ENCODE results near the gene PPM1E. TPM values are rescaled to one million over a fixed set of nuclear protein-coding genes. Genes with fewer than 3 reads are reported as not detected.

The PPM1E gene
- total RNA-seq, 1 experiment from 2014 or later, result 7.1 TPM

DNA sequence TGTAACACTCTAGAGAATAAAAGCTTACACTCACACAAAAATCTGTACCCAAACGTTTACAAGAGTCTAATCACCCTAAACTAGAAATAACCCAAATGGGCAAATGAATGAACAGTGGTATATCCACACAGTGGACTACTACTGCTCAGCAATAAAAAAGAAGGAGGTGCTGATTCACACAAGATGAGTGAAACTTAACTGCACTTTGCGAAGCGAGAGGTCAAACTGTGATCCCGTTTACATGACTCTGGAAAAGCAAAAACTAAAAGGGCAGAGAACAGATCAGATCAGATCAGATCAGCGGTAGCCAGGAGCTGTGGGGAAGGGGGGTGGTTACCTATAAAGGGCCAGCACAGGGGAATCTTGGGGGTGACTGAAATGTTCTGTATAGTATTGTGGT is 237.7 kb downstream of the PPM1E start:
- Histone ChIP-seq H3K4ac (ENCODE audit: low read depth, low read length) (no peak overlapping the region), H3K4me2 (ENCODE audit: insufficient read depth, insufficient read length, low read length) (no peak overlapping the region)

More for the DNA sequence above, 237.7 kb downstream of the PPM1E start:
- peaks cover 3% of the 10 kb centered on the region; the same call in 1 of the 2 replicates for H3K4me1 ChIP-seq (ENCODE audit: insufficient read depth, low read length)
- H3K9me3 ChIP-seq (ENCODE audit: control insufficient read depth, low read depth, low read length), result no peaks in the 10 kb centered on the region
- H4K8ac ChIP-seq (replicated peaks; ENCODE audit: insufficient read length, low read depth, low read length), result no peak overlapping the region
- no peak overlapping the region for H2BK5ac ChIP-seq (ENCODE audit: insufficient read length, low read length)
- no peak overlapping the region for H3K14ac ChIP-seq (ENCODE audit: insufficient read depth, low read length)
- no peaks in the 10 kb centered on the region for H3K23me2 ChIP-seq (ENCODE audit: insufficient read length, low read depth, low read length, poor library complexity, severe bottlenecking)
- Mint-ChIP-seq H3K9me3 (peaks cover 0 to 4% of the 10 kb centered on the region in 2 experiments; a peak in 1 of 5 replicates), H3K27me3 (ENCODE audit: low read depth) (no peaks in the 10 kb centered on the region), H3K36me3 (ENCODE audit: insufficient read depth in 1 of 3, low read depth in 3 of 3) (peaks cover 8 to 13% (median 13%) of the 10 kb centered on the region in 3 experiments; a peak in 6 of 7 replicates), H3K27ac (peak overlapping the region; percentile 2 to 84 (median 43); a peak in 6 of 7 replicates), H3K4me1 (peaks cover 13 to 15% of the 10 kb centered on the region in 2 experiments), H3K4me3 (no peak overlapping the region)
- H2BK15ac ChIP-seq (ENCODE audit: low read depth, low read length), result no peak overlapping the region
- no peaks in the 10 kb centered on the region for H3K79me2 ChIP-seq (ENCODE audit: insufficient read depth, low read length)
- H3T11ph ChIP-seq (ENCODE audit: low read length), result no peak overlapping the region
- H2BK120ac ChIP-seq (ENCODE audit: low read depth, low read length, poor library complexity, severe bottlenecking), result no peak overlapping the region
- H3K27ac ChIP-seq (ENCODE audit: insufficient read length, low read depth, low read length), result no peak overlapping the region
- H2AFZ ChIP-seq (ENCODE audit: low read length), result no peak overlapping the region
- TF ChIP-seq, protein P1, sequence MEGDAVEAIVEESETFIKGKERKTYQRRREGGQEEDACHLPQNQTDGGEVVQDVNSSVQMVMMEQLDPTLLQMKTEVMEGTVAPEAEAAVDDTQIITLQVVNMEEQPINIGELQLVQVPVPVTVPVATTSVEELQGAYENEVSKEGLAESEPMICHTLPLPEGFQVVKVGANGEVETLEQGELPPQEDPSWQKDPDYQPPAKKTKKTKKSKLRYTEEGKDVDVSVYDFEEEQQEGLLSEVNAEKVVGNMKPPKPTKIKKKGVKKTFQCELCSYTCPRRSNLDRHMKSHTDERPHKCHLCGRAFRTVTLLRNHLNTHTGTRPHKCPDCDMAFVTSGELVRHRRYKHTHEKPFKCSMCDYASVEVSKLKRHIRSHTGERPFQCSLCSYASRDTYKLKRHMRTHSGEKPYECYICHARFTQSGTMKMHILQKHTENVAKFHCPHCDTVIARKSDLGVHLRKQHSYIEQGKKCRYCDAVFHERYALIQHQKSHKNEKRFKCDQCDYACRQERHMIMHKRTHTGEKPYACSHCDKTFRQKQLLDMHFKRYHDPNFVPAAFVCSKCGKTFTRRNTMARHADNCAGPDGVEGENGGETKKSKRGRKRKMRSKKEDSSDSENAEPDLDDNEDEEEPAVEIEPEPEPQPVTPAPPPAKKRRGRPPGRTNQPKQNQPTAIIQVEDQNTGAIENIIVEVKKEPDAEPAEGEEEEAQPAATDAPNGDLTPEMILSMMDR (conservative IDR thresholded peaks at IDR 0.05), result no peak
- H3K9ac ChIP-seq (ENCODE audit: extremely low read depth, insufficient read length, low read length), result no peak overlapping the region
- H3K56ac ChIP-seq (ENCODE audit: insufficient read length, low read depth, low read length), result no peak overlapping the region
- no peaks in the 10 kb centered on the region for H3K79me1 ChIP-seq (ENCODE audit: insufficient read depth, low read depth, low read length, poor library complexity, severe bottlenecking)
- no peak overlapping the region for H2BK20ac ChIP-seq (ENCODE audit: low read depth, low read length, poor library complexity, severe bottlenecking)
- no peaks in the 10 kb centered on the region for H4K20me1 ChIP-seq (ENCODE audit: control insufficient read depth, insufficient read depth, insufficient read length)
- H4K91ac ChIP-seq (ENCODE audit: insufficient read length, low read depth, low read length), result no peak overlapping the region
- no peak for DNase-seq
- H3K18ac ChIP-seq (ENCODE audit: insufficient read length, low read depth, low read length), result no peak overlapping the region
- H4K5ac ChIP-seq (ENCODE audit: insufficient read length, low read depth, low read length), result no peak overlapping the region
- no peaks in the 10 kb centered on the region for H3K27me3 ChIP-seq (ENCODE audit: insufficient read depth, low read length)
- no peak overlapping the region for H3K23ac ChIP-seq (ENCODE audit: insufficient read length, low read depth, low read length)
- no peak overlapping the region for H2BK12ac ChIP-seq (ENCODE audit: insufficient read length, low read depth, low read length)
- no peak overlapping the region for H2AK5ac ChIP-seq (ENCODE audit: insufficient read length, low read length)
- no CpG with 5 or more reads among the region's 5 CpGs for WGBS (ENCODE audit: extremely low coverage, insufficient read length, low lambda C conversion rate)

Measured in H9 (cell line).